Cardiac fibroblast (primary cell): ENCODE data around the gene KCNH1.

ENCODE experiments used
- DNase-seq, 2 donors: peaks; one replicate each; pipeline versions ENCODE4 v3.0.0 to v3.0.0-alpha.2; 2010; ENCODE audit warnings: low read depth in 2 of 2
- H3K4me3 ChIP-seq, 2 donors: replicated peaks in 1 of 2; 1 replicate in 1 of 2; 2 replicates in 1 of 2; pipeline ENCODE4 v1.5.1; 2011; ENCODE audit warnings: low read depth in 2 of 2, low read length in 2 of 2, mild to moderate bottlenecking in 2 of 2, moderate library complexity in 1 of 2
- TF ChIP-seq, protein P1 (sequence below): IDR thresholded peaks from one replicate; pipeline ENCODE4 v1.5.1; 2011; ENCODE audit warnings: low read depth, mild to moderate bottlenecking, low read length, inconsistent platforms

The KCNH1 gene

DNA sequence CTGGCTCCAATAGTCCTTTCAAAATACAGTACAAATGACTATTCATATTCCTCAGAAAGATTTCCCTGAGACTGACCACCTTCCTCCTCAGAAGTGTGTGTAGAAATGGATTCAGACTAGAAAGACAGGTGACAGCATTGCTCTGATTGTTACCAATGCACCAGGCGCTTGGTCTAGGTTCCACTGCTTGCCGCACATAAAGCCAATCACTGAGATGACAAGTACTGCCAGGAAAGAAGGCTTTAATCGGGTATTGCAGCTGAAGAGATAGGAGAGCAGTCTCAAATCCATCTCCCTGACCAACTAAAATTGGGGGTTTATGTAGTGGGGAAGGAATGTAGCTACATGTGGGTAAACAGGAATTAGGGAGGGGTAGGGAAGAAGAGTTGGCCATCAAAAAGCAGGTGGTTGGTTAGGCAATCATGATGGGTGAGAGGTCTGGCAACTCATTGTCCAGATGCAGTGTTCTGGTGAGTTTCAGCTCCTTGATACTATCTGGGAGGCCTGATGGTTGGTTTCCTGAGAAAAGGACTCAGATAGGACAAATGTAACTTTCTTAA lies 98.0 kb downstream of the KCNH1 start:
- TF ChIP-seq, protein P1, sequence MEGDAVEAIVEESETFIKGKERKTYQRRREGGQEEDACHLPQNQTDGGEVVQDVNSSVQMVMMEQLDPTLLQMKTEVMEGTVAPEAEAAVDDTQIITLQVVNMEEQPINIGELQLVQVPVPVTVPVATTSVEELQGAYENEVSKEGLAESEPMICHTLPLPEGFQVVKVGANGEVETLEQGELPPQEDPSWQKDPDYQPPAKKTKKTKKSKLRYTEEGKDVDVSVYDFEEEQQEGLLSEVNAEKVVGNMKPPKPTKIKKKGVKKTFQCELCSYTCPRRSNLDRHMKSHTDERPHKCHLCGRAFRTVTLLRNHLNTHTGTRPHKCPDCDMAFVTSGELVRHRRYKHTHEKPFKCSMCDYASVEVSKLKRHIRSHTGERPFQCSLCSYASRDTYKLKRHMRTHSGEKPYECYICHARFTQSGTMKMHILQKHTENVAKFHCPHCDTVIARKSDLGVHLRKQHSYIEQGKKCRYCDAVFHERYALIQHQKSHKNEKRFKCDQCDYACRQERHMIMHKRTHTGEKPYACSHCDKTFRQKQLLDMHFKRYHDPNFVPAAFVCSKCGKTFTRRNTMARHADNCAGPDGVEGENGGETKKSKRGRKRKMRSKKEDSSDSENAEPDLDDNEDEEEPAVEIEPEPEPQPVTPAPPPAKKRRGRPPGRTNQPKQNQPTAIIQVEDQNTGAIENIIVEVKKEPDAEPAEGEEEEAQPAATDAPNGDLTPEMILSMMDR: no peak
- H3K4me3 ChIP-seq: no peak overlapping the region
- no peak for DNase-seq

DNA sequence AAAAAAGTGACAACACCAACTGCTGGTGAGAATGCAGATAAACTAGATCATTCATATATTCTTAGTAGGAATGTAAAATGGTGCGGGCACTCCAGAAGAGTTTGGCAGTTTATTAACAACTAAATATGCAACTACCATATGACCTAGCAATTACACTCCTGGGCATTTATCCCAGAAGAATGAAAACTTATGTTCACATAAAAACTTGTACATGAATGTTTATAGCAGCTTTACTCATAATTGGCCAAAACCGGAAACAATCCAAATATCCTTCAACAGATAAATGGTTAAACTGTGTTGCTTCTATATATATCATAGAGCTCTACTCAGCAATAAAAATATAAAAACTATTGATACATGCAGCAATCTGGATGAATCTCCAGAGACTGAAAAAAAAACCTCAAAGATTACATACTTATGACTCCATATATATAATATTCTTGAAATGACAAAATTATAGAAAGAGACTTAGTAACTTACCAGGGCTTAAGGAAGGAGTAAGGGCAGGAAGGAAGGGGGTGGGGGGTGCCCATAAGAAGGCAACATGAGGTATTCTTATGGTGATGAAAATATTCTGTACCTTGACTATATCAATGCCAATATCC lies 99.9 kb downstream of the KCNH1 start:
- no peak overlapping the region for H3K4me3 ChIP-seq
- TF ChIP-seq, protein P1: no peak
- DNase-seq: no peak

DNA sequence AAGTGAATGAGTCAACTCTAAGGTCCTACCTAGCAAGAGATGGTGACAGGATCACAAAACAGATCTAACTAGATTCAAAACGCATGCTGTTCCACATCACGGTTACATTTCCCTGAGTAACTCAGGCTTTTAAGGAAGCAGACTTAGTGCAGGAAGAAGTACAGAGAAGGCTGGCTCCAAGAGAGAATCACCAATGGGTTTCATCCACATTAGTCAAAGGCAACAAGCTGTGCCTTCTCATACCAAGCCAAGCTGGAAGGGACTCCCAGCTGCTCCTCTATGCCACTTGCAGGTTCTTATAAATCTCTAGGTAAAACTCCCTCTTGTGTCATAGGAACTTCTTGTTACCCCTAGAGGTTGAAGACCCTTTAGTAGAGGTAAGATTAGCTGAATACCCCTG lies 109.0 kb downstream of the KCNH1 start:
- H3K4me3 ChIP-seq: no peak overlapping the region
- no peak for DNase-seq
- TF ChIP-seq, protein P1: no peak

DNA sequence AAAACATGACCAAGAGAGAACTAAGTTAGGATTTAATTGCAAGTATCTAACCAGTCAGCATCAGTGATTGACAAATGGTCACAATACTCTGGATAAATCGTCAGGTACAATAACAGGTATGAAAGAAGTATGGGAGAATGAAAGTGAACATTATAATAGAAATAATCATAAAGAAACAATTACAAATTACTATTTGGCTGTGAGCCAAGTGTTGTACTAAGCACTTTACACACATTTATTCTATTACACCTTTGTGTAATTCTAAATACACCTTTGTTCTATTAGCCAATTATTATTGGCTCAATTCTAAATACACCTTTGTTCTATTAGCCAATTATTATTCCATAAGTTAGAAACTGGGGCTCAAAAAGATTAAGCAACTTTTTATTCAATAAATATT lies 114.7 kb downstream of the KCNH1 start:
- DNase-seq: no peak
- TF ChIP-seq, protein P1: no peak
- H3K4me3 ChIP-seq: no peak overlapping the region

DNA sequence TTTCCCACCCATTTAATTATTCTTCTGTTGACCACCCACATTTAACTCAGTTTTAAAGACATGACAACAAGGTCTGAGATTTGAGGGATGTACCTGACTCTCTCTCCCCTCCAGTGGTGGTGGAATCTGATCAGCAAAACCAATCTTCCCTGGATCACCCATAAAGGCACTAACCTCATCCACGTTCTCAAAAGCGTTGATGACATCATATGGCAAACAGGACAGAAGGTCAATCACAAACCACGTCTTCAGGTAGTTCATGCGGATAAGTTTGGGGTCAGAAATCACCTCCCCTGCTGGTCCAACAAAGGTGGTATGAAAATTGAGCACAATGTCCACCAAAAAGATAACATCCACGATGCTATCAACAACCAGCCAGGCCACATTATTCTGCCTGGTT lies 115.3 kb downstream of the KCNH1 start:
- no peak overlapping the region for H3K4me3 ChIP-seq
- TF ChIP-seq, protein P1: no peak
- no peak for DNase-seq

DNA sequence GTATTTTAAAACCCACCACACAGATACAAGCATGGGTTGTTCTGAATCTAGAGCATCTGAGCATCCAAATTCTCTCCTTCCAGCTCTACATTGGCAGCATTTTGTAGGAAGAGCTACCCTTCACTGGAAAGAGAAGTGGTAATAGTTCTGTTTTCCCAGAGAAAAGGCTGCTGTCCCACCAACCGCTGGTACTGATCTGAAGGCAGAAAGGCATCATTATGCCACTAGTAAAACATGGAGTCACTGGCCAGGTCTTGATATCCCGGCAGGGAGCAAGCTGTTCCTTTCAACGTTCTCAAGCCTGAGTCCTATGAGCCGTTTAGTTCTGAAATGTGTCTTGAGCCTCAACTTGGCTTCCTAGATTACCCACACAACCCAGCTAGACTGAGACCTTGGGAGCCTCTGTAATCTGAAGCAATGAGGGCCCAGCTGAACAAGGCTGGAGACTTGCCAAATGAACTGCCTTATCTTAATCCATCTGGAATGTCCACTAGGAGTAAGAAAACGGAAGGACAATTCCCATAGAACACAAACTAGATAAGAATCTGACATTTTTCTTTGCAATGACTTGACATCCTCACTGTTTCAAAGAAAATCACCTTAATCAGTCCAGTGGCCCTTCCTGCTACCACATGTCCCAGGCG lies 116.8 kb downstream of the KCNH1 start:
- DNase-seq: no peak
- H3K4me3 ChIP-seq: no peak overlapping the region
- TF ChIP-seq, protein P1: no peak
